Stimulated activated CD8-positive, alpha-beta memory T cell treated with anti-CD3 and anti-CD28 coated beads, Interleukin-4, amount 100 ng/mL, for 1 hour (primary cell): ENCODE measurements around the gene TACC2.
A peak's percentile ranks its signal among the peaks of the same experiment; 100 is the strongest.
"Not testable (repeated sequence)": the region's sequence is repeated elsewhere in the genome, so short reads cannot be mapped to it uniquely, and the experiment has no call there.

ENCODE experiments used
- DNase-seq, 2 donors: peaks; one replicate each; pipeline ENCODE4 v3.0.0-alpha.2; 2020; ENCODE audit warnings: low read depth in 2 of 2, low spot score in 1 of 2

The TACC2 gene

GRCh38 chr10:121988361-121989324 lies at the start of gene TACC2:
Gene TACC2, plus strand, starts transcription at chr10:121989163. Its CDS starts 32,819 bp downstream, at chr10:122021982.
- no peak for DNase-seq

- DNase-seq = no peak
Observed at GRCh38 chr10:121941532-121941931, 47.4 kb upstream of the TACC2 start.

GRCh38 chr10:121942749-121943416 lies 46.1 kb upstream of the TACC2 start:
- no peak for DNase-seq

- no peak for DNase-seq
Observed at GRCh38 chr10:121947343-121948330, 41.3 kb upstream of the TACC2 start.

- no peak for DNase-seq
Observed at GRCh38 chr10:121949049-121949448, 39.9 kb upstream of the TACC2 start.

GRCh38 chr10:121949451-121949850 lies 39.5 kb upstream of the TACC2 start:
- no peak for DNase-seq

- no peak for DNase-seq
Observed at GRCh38 chr10:121952226-121952625, 36.7 kb upstream of the TACC2 start.

GRCh38 chr10:121956111-121957061 lies 32.6 kb upstream of the TACC2 start:
- no peak for DNase-seq

- no peak for DNase-seq
Observed at GRCh38 chr10:121959671-121960070, 29.3 kb upstream of the TACC2 start.

- DNase-seq = no peak
Observed at GRCh38 chr10:121961456-121961855, 27.5 kb upstream of the TACC2 start.

GRCh38 chr10:121965996-121966395 lies 23.0 kb upstream of the TACC2 start:
- no peak for DNase-seq

GRCh38 chr10:121969086-121969485 lies 19.9 kb upstream of the TACC2 start:
- DNase-seq = not testable (repeated sequence)

GRCh38 chr10:121974019-121974534 lies 14.9 kb upstream of the TACC2 start:
- no peak for DNase-seq

- peak; percentile 28 to 46 for DNase-seq
Observed at GRCh38 chr10:121974535-121975294, 14.2 kb upstream of the TACC2 start, which contains the start of gene NSMCE4A. Gene NSMCE4A, minus strand, starts transcription at chr10:121975217. Its CDS starts 52 bp downstream, at chr10:121975165.

GRCh38 chr10:121975295-121976086 lies 13.5 kb upstream of the TACC2 start:
- DNase-seq = no peak

GRCh38 chr10:121976607-121977006 lies 12.4 kb upstream of the TACC2 start:
- no peak for DNase-seq

- no peak for DNase-seq
Observed at GRCh38 chr10:121978511-121978910, 10.5 kb upstream of the TACC2 start.

- DNase-seq = no peak
Observed at GRCh38 chr10:121981346-121981745, 7.6 kb upstream of the TACC2 start.
